Transverse colon (tissue), 3 donors: Measurements from ENCODE around the gene TUBB2B.

Experiments used
- POLR2A ChIP-seq: fragments of 450-650 bp; IDR thresholded peaks from one replicate; pipeline ENCODE4 v1.6.1; 2016; ENCODE audit warnings: antibody characterized with exemption, mild to moderate bottlenecking, moderate library complexity
- TF ChIP-seq, protein P1 (sequence below), 5 experiments: fragments of 200-600 bp in 3 of 5; fragments of 450-650 bp in 2 of 5; sonication (generic) in 3 of 5; IDR thresholded peaks; 1 replicate in 2 of 5; 2 replicates in 3 of 5; pipeline ENCODE4 v1.5.1; 2016 to 2017; ENCODE audit warnings: antibody characterized with exemption in 5 of 5, inconsistent platforms in 3 of 5, mild to moderate bottlenecking in 2 of 5, moderate library complexity in 1 of 5

DNA sequence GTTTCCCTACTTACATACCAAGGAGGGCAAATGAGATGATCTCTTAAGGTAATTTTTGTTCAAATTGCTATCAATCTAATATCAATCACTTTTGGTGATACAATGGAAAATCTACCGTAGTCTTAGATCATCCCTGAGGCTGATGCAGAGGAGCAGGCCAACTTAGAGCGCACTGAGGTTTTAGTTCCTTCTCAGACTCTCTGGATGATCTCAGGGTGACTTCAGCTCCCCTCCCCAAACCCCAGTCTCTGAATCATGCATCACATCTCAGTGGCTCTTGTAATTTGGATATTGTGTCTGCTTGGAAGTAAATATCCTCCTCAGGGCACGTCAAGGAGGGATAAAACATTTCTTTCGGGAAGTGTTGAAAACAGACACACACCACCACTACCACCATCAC, 5.9 kb downstream of the TUBB2B start:
- TF ChIP-seq, protein P1, sequence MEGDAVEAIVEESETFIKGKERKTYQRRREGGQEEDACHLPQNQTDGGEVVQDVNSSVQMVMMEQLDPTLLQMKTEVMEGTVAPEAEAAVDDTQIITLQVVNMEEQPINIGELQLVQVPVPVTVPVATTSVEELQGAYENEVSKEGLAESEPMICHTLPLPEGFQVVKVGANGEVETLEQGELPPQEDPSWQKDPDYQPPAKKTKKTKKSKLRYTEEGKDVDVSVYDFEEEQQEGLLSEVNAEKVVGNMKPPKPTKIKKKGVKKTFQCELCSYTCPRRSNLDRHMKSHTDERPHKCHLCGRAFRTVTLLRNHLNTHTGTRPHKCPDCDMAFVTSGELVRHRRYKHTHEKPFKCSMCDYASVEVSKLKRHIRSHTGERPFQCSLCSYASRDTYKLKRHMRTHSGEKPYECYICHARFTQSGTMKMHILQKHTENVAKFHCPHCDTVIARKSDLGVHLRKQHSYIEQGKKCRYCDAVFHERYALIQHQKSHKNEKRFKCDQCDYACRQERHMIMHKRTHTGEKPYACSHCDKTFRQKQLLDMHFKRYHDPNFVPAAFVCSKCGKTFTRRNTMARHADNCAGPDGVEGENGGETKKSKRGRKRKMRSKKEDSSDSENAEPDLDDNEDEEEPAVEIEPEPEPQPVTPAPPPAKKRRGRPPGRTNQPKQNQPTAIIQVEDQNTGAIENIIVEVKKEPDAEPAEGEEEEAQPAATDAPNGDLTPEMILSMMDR (IDR thresholded peaks at IDR 0.05) = no peak
- TF ChIP-seq POLR2A = no peak
